ENCODE data around the gene RUFY3.
"Not testable (repeated sequence)": the region's sequence is repeated elsewhere in the genome, so short reads cannot be mapped to it uniquely, and the experiment has no call there.

Gene RUFY3

GRCh38 chr4:70721747-70722146 is at the start of gene RUFY3:
TSS of gene RUFY3 (plus strand) at chr4:70721964. CDS start at chr4:70722574, 610 bp downstream.
- peak; percentile 11 for DNase-seq (ENCODE audit: low spot score)

DNA sequence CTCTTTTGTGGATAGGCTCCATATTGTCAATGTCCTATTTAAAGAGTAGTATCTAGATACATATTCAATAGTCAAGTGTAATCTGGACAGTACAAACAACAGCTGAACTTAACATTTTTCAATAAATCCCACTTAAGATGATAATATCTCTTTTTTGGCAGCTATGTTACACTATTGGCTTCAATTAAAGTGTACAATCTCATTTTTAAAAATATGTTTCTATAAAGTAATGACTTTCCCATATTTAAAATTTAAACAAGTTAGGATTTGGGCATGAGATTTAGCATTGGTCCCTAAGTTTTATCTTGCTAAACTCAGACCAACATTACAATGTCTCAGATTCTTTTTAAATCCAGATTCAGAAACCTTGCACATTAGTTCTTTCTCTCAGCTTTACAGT is 47.6 kb upstream of the RUFY3 start:
- no peak for DNase-seq (ENCODE audit: low spot score)

DNA sequence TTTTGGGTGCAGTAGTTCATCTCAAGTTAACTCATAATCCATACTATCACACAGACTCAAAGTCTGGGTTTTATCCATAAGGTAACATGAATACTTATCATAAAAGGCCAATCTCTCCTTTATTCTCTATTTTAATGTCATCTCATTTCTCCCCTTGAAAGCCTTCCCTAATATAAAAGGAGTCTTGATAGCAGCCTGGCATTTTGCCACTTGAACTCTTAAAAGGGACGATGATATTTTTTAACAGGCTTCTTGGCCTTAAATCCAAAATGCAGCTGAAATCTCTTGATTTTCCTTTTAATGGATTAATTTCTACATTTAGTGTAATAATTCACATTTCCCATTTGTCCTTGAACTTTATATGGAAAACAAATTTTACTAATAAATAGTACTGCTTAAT is 47.0 kb upstream of the RUFY3 start:
- DNase-seq (ENCODE audit: low spot score), result no peak

GRCh38 chr4:70676554-70677090 is 45.1 kb upstream of the RUFY3 start:
- no peak for DNase-seq (ENCODE audit: low spot score)

GRCh38 chr4:70678383-70678999 is 43.3 kb upstream of the RUFY3 start:
- DNase-seq (ENCODE audit: low spot score), result peak; percentile 66

DNA sequence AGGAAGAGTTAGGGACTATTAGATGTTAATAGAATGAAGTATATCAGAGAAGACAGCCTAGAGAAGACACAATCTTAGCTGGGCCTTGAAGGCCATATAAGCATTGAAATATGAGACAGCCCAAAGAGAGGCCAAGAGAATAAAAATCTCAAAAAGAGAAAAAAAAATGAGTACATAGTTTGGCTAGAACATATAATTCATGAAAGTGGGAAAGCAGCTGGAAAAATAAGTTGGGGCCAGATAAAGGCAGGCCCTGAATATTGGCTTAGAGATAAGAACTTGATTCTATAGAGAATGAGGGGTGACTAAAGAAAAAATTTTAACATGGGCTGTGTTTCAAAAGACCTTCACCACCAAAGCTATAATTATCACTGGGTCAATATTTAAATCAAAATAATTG is 40.8 kb upstream of the RUFY3 start:
- no peak for DNase-seq (ENCODE audit: low spot score)

DNA sequence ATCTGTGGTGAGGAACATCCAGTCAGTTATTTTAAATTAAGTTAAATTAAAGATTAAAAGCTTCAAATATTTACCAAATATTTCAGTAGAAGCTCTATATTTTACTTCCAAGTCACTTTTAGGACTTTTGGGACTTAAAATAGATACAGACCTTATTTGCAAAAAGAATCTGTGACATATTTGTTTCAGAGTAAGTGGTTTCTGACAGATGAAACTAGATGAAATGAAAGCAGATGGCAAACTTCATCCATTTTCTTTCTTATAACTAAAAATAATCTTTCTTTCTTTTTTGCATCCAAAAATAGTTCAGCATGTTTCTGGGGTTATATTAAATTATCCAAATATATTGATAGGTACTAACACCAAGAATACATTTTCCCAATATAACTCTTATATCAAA is 40.1 kb upstream of the RUFY3 start:
- no peak for DNase-seq (ENCODE audit: low spot score)

DNA sequence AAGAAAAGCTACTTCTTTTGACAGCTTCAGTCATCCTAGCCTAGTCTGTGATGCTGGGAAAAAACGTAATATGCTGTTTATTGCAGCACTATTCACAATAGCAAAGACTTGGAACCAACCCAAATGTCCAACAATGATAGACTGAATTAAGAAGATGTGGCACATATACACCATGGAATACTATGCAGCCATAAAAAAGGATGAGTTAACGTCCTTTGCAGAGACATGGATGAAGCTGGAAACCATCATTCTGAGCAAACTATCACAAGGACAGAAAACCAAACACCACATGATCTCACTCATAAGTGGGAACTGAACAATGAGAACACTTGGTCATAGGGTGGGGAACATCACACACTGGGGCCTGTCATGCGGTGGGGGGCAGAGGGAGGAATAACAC is 39.6 kb upstream of the RUFY3 start:
- not testable (repeated sequence) for DNase-seq (ENCODE audit: low spot score)

DNA sequence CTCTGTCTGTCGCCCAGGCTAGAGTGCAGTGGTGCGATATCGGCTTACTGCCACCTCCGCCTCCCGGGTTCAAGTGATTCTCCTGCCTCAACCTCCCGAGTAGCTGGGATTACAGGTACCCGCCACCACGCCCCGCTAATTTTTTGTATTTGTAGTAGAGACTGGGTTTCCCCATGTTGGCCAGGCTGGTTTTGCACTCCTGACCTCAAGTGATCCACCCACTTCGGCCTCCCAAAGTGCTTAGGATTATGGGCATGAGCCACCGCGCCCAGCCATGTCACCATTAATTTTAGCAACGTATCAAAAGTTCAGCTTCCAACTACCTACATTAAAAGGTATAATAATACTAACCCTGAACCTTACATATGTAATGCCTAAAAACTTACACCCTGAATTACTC is 34.4 kb upstream of the RUFY3 start:
- no peak for DNase-seq (ENCODE audit: low spot score)

DNA sequence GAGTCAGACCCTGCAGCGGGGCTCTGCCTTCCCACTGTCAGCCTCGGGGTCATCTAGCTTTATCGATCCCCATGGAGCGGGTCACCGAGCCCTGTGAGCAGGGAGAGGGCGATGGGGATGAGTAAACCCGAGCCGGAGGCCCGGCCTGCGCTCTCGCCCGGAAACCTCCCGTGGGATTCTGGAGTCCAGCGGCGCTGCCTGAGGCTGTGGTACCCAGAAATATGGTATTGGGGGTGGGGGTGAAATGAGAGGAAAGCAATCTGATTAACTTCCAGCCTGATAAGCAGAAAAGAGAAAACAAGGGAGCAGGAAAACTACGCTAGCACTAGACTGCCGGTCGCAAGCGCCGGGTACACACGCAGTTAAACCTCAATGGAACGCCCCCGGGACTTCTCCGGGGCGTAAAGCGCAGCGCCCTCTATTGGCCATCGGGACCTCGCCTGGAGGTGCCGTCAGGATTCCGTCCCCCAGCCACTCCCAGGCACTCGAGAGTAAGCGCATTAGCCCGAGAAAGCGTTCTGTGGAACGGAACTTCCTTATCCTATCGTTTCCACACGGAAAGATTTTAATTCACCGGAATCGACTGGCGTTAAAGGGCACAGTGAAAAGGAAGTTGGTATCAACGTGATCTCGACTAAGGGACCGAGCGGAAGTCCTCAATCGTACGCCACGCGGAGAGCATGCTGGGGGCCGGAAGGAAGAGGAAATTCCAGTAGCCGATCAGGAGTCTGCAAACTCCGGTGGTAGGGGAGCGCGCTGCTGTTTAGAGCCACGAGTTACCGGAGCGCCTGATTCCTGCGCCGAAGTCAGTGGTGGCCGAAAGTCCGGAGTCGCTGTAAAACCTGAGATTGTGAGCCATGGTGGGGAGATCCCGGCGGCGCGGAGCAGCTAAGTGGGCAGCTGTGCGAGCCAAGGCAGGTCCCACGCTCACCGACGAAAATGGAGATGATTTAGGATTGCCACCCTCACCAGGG is 33.7 kb upstream of the RUFY3 start, which contains the start of gene UTP3:
Gene UTP3 (plus strand): TSS at position 712 of the 974 bp plus-strand sequence. CDS start 146 bp downstream, at position 858.
- DNase-seq (ENCODE audit: low spot score), result peak; percentile 97

DNA sequence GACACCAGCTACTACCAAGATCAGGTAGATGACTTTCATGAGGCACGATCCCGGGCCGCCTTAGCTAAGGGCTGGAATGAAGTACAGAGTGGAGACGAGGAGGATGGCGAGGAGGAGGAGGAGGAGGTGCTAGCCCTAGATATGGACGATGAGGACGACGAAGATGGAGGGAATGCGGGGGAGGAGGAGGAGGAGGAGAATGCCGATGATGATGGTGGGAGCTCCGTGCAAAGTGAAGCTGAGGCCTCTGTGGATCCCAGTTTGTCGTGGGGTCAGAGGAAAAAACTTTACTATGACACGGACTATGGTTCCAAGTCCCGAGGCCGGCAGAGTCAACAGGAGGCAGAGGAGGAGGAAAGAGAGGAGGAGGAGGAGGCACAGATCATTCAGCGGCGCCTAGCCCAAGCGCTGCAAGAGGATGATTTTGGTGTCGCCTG is 33.0 kb upstream of the RUFY3 start:
- no peak for DNase-seq (ENCODE audit: low spot score)

- DNase-seq (ENCODE audit: low spot score), result no peak
Measured at GRCh38 chr4:70691661-70692060, 30.1 kb upstream of the RUFY3 start.

GRCh38 chr4:70694633-70695032 is 27.1 kb upstream of the RUFY3 start:
- DNase-seq (ENCODE audit: low spot score), result not testable (repeated sequence)

DNA sequence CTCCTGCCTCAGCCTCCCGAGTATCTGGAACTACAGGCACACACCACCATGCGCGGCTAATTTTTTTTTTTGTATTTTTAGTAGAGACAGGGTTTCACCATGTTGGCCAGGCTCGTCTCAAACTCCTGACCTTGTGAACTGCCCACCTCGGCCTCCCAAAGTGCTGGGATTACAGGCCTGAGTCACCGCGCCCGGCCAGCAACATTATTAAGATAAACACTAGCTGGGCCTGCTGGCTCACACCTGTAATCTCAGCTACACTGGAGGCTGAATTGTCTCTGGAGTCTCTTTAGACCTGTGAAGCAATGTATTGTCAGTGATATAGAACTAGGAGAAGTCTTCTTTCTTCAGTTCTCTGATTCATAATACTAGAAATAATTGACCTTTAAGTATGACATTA is 23.3 kb upstream of the RUFY3 start:
- not testable (repeated sequence) for DNase-seq (ENCODE audit: low spot score)

DNA sequence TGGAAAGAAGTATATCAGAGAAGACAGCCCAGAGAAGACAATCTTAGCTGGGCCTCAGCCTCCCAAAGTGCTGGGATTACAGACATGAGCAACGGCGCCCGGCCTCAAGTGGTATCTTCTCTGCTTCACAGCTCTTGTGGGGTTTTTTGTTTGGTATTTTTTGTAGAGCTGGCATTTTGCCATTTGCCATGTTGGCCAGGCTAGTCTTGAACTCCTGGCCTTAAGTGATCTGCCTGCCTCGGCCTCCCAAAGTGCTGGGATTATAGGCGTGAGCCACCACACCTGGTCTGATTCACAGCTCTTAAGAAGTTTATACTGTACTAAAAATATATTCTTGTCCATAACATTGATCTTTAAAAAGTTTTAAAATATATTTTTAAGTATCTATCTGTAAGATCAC is 21.1 kb upstream of the RUFY3 start:
- DNase-seq (ENCODE audit: low spot score), result no peak

DNA sequence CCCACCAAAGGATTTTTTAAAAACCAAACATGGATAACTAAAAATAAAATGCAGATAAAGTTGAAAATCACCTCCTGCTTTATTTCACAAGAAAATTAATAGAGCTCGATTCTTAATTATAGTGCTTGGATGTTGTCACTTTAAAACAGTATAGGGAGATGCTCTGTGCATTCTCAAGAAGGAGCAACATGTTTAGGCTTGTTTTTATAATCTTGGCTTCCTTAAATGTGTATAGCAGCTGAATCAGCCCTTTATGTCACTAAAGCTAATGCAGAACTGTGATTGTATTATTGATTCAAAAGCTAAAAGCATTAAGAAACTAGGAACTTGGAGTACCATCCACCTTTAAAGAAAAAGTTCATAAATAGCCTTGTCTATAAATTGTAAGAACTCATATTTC is 20.5 kb upstream of the RUFY3 start:
- no peak for DNase-seq (ENCODE audit: low spot score)

GRCh38 chr4:70702592-70702991 is 19.2 kb upstream of the RUFY3 start:
- not testable (repeated sequence) for DNase-seq (ENCODE audit: low spot score)

DNA sequence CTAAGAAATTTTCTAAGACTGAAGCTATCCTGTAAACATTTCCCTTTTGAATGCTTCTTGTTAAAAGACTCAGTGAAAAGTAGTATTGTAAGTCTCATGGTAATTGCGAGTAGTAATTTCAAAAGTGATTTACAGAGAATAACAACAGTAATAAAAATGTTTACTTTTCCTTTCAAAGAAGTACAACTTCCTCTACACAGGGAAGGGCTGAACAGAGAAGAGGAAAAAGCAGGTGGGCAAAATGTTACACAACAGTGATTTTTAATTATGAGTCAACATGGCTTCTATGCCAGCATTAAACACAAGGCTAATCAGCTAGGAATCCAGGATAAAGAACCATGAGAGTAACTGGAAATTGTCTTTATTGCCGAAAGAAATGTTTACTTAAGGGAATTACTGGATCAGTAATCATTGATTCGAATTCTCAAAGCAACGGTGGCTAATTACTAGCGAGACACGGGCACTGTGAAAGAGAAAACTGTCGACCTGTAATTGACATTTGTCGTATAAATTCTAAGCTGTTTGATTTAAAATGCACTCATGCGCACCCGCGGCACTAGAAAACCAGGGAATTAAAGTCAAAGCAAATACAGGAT is 18.0 kb upstream of the RUFY3 start:
- DNase-seq (ENCODE audit: low spot score), result peak; percentile 28

DNA sequence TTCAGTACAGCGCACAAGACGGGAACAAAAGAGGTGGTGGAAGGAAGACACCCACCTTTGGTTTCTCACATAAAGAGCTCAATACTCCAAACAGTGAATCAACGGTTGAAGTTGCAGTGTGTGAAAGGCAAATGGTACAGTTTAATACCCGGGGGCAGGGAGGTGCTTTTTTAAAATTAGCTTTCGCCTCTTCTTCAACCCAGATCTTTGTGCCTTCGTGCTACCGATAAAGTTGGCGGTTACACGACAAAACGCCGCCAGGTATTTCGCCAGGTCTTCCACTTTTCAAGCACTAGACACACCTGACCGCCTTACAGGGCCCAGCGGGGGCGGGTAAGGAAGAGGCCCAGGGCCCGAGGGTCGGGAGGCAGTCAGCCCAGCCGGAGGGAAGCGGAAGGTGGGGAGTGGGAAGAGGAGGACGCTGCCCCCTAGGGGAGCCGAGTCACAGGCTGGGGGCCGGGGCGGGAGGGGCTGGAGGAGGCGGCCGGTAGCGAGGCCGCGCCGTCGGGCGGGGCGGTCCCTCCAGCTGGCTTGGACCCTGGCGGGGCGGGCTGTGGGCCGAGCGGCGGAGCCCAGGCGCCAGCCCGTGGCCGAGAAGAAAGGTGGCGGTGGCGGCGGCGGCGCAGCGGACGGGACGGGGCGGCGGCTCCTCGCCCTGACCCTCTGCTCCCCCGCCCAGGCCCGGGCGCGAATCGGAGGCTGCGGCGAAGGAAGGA is 17.4 kb upstream of the RUFY3 start:
- DNase-seq (ENCODE audit: low spot score), result peak; percentile 65

GRCh38 chr4:70704931-70705182 is 16.9 kb upstream of the RUFY3 start:
- no peak for DNase-seq (ENCODE audit: low spot score)

GRCh38 chr4:70705183-70706043 is 16.4 kb upstream of the RUFY3 start:
- DNase-seq (ENCODE audit: low spot score), result peak; percentile 67
